DND-41 (cell line): ENCODE measurements around the gene SLC39A11.

Experiments
- ATAC-seq: fragments of 200-7000 bp; cut with Tn5 transposase; 3 replicates; pipeline ENCODE4 v1.9.1; 2021; ENCODE audit warnings: low read depth; ENCODE audit not compliant: insufficient read depth
- DNase-seq: peaks from one replicate; pipeline ENCODE4 v3.0.0-alpha.2; 2020
- H2AFZ ChIP-seq: 2 replicates; pipeline ENCODE4 v1.6.0; 2012; ENCODE audit warnings: low read depth, low read length
- H3K27ac ChIP-seq: 2 replicates; pipeline ENCODE4 v1.5.1; 2012; ENCODE audit warnings: low read length, inconsistent platforms
- H3K27me3 ChIP-seq: fragments of 200-600 bp; sonication (generic); 2 replicates; pipeline ENCODE4 v1.6.0; 2012; ENCODE audit warnings: low read length, mild to moderate bottlenecking, inconsistent platforms; ENCODE audit not compliant: insufficient read depth, poor library complexity
- H3K36me3 ChIP-seq: 2 replicates; pipeline ENCODE4 v1.5.1; 2012; ENCODE audit warnings: low read length, inconsistent platforms; ENCODE audit not compliant: insufficient read depth
- H3K4me1 ChIP-seq: 2 replicates; pipeline ENCODE4 v1.5.1; 2012; ENCODE audit warnings: mild to moderate bottlenecking, low read length; ENCODE audit not compliant: insufficient read depth
- H3K4me2 ChIP-seq: 2 replicates; pipeline ENCODE4 v1.6.0; 2012; ENCODE audit warnings: mild to moderate bottlenecking, moderate library complexity, low read length, inconsistent platforms; ENCODE audit not compliant: insufficient read depth
- H3K4me3 ChIP-seq, 2 experiments: fragments of 200-600 bp in 1 of 2; shearing (Covaris generic) in 1 of 2; 2 replicates each; pipeline ENCODE4 v1.5.1; 2012 to 2016; ENCODE audit warnings: inconsistent platforms in 2 of 2, low read length in 2 of 2, mild to moderate bottlenecking in 2 of 2, low read depth in 1 of 2, moderate library complexity in 1 of 2
- H3K79me2 ChIP-seq: 2 replicates; pipeline ENCODE4 v1.6.0; 2012; ENCODE audit warnings: low read length, inconsistent platforms; ENCODE audit not compliant: insufficient read depth
- H3K9ac ChIP-seq: 2 replicates; pipeline ENCODE4 v1.6.0; 2012; ENCODE audit warnings: low read depth, mild to moderate bottlenecking, inconsistent platforms, low read length, moderate library complexity
- H3K9me3 ChIP-seq: 2 replicates; pipeline ENCODE4 v1.5.1; 2012; ENCODE audit warnings: low read length, moderate library complexity, mild to moderate bottlenecking, inconsistent platforms; ENCODE audit not compliant: insufficient read depth, severe bottlenecking
- H4K20me1 ChIP-seq: 2 replicates; pipeline ENCODE4 v1.6.0; 2012; ENCODE audit warnings: low read length; ENCODE audit not compliant: insufficient read depth
- EZH2 ChIP-seq: IDR thresholded peaks from 3 replicates; pipeline ENCODE4 v1.6.1; 2012; ENCODE audit warnings: borderline replicate concordance, low read depth, mild to moderate bottlenecking, moderate library complexity, low read length, inconsistent platforms; ENCODE audit not compliant: severe bottlenecking
- TF ChIP-seq, protein P1 (sequence below): IDR thresholded peaks from 2 replicates; pipeline ENCODE4 v1.5.1; 2012; ENCODE audit warnings: borderline replicate concordance, low read length, moderate library complexity, mild to moderate bottlenecking; ENCODE audit not compliant: poor library complexity, severe bottlenecking; ENCODE audit errors: extremely low read depth

SLC39A11 gene

DNA sequence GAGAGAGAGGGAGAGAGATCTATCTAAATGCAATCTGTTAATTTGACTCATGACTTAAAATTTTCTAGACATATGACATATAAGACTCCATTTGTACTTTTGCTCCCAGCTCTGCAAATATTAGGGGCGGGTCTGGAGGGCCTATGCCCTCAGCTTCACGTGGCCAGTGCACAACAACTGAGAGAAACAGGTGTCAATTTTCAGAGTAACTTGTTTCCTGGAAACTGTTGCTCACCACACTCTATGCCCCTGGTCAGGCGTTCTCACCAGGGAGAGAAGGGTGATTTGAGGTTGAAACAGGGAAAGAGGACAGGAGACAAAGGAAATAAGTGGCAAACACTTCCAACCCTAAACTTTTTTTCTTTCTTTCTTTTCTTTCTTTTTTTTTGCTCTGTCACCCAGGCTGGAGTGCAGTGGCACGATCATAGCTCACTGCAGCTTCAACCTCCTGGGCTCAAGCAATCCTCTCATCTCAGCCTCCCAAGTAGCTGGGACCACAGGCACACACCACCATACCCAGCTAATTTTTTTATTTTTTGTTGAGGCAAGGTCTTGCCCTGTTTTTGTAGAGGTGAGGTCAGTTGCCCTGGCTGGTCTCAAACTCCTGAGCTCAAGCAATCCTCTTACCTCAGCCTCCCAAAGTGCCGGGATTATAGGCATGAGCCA, 270.0 kb downstream of the SLC39A11 start:
- no peak overlapping the region for H3K27ac ChIP-seq
- H3K36me3 ChIP-seq: no peaks in the 10 kb centered on the region; the same call in 1 of the 2 replicates
- H3K27me3 ChIP-seq: no peaks in the 10 kb centered on the region
- no peak overlapping the region for H3K4me2 ChIP-seq
- no peak overlapping the region for H3K4me3 ChIP-seq
- H3K9ac ChIP-seq: no peak overlapping the region
- ATAC-seq: peak; percentile 69; the same call in 2 of the 3 replicates
- H4K20me1 ChIP-seq: no peaks in the 10 kb centered on the region
- H3K79me2 ChIP-seq: no peaks in the 10 kb centered on the region
- TF ChIP-seq EZH2: no peak
- TF ChIP-seq, protein P1, sequence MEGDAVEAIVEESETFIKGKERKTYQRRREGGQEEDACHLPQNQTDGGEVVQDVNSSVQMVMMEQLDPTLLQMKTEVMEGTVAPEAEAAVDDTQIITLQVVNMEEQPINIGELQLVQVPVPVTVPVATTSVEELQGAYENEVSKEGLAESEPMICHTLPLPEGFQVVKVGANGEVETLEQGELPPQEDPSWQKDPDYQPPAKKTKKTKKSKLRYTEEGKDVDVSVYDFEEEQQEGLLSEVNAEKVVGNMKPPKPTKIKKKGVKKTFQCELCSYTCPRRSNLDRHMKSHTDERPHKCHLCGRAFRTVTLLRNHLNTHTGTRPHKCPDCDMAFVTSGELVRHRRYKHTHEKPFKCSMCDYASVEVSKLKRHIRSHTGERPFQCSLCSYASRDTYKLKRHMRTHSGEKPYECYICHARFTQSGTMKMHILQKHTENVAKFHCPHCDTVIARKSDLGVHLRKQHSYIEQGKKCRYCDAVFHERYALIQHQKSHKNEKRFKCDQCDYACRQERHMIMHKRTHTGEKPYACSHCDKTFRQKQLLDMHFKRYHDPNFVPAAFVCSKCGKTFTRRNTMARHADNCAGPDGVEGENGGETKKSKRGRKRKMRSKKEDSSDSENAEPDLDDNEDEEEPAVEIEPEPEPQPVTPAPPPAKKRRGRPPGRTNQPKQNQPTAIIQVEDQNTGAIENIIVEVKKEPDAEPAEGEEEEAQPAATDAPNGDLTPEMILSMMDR: no peak
- H2AFZ ChIP-seq: no peak overlapping the region
- DNase-seq: peak; percentile 38
- peaks cover 26% of the 10 kb centered on the region for H3K9me3 ChIP-seq
- no peaks in the 10 kb centered on the region; the same call in 1 of the 2 replicates for H3K4me1 ChIP-seq

DNA sequence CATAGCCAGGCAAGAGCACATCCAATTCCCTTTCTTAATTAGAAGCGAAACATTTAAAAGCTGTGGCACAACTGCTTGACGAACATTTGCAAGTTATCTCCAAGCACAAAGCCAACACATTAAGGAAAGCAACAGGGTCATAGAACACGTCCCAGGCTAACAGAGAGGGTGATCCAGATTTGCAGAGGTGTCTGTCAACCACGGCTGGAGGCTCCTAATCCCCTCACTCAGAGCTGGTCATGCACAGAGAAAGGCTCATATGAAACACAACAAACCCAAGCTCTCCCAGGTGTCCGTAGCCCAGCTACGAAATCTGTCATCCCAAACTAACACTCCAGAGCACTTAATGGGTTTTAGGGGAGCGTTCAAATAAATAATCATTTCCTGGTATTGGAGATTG, 276.1 kb downstream of the SLC39A11 start:
- no peak for DNase-seq
- Histone ChIP-seq H4K20me1 (no peaks in the 10 kb centered on the region), H3K27me3 (no peaks in the 10 kb centered on the region), H3K27ac (no peak overlapping the region), H3K79me2 (no peaks in the 10 kb centered on the region), H3K36me3 (no peaks in the 10 kb centered on the region), H2AFZ (no peak overlapping the region), H3K4me3 (no peak overlapping the region), H3K9ac (no peak overlapping the region), H3K4me1 (no peaks in the 10 kb centered on the region), H3K9me3 (no peaks in the 10 kb centered on the region), H3K4me2 (no peak overlapping the region)
- ATAC-seq: no peak
- TF ChIP-seq EZH2: no peak
- TF ChIP-seq, protein P1: no peak

DNA sequence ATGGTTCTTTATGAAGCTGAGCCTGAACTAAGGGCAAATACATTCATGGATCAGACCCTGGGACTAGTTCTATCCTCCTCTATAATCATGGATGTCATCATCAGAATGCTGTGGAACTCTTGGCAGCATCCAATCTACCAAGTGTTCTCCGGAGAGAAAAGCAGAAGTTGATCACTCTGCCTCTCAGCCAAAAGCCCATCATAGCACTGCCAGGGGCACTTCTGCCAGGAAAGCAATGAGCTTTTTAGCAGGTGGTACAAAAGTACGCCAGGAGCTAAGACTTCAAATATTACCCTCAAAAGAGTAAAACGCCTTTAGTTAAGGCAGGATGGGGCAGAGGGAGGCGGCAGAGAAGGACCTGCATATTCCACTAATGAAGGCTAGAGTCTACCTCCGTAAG, 279.0 kb downstream of the SLC39A11 start:
- TF ChIP-seq, protein P1: no peak
- TF ChIP-seq EZH2: no peak
- H2AFZ ChIP-seq: no peak overlapping the region
- H3K27ac ChIP-seq: no peak overlapping the region
- no peaks in the 10 kb centered on the region for H3K27me3 ChIP-seq
- no peaks in the 10 kb centered on the region for H4K20me1 ChIP-seq
- H3K4me2 ChIP-seq: no peak overlapping the region
- no peak overlapping the region for H3K4me3 ChIP-seq
- no peaks in the 10 kb centered on the region for H3K79me2 ChIP-seq
- H3K9ac ChIP-seq: no peak overlapping the region
- ATAC-seq (no peak), DNase-seq (no peak)
- H3K9me3 ChIP-seq: peaks cover 5% of the 10 kb centered on the region
- no peaks in the 10 kb centered on the region for H3K4me1 ChIP-seq
- H3K36me3 ChIP-seq: no peaks in the 10 kb centered on the region
